Measurements from ENCODE around the gene RALY.

Gene RALY

GRCh38 chr20:33994222-33994913 is 657 bp downstream of the RALY start:
- DNase-seq (ENCODE audit: extremely low read depth, low read depth): peak; percentile 53
- no peak for TF ChIP-seq CTCF (IDR thresholded peaks at IDR 0.05; ENCODE audit: low read depth, low read length)

DNA sequence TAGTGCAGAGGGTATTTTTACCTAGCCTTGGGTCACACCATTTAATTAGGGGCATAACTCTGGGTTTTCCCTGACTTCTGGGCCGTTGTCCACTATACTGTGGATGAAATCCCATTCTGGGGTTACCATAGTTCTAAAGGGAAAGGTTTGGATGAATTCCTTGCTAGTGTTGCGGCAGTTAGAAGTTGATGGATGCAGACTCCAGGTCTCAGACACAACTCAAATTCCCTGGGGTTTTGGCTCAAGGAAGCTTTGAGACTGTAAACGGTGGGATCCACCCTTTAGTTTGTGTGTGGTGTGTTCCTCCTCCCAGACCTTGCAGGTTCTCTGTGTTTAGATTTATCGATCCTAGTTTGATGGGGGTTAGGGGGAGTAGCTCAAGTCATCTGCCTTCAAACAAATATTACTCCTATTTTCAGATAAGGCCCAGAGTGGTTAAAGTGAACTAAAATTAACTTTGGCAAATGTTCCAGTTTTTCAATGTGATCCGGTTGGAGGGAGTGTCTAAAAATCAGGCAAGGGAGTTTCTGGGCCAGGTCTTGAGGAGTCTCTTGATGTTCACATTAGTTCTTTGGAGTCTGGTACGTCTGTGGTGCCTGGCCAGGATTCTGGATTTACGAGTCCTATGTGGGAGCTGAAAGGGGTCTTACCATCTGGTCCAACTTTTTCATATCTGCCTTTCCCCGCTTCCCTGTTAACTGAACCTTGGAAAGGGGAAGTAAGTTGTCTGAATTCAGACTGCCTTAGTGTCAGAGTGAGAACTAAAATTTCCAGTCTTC is 1.5 kb downstream of the RALY start:
- no peak for TF ChIP-seq CTCF (IDR thresholded peaks at IDR 0.05; ENCODE audit: low read depth, low read length)
- DNase-seq (ENCODE audit: extremely low read depth, low read depth): no peak

GRCh38 chr20:33999025-33999649 is 5.4 kb downstream of the RALY start:
- TF ChIP-seq CTCF (IDR thresholded peaks at IDR 0.05; ENCODE audit: low read depth, low read length): no peak

GRCh38 chr20:34001378-34001777 is 7.7 kb downstream of the RALY start:
- no peak for DNase-seq (ENCODE audit: extremely low read depth, low read depth)
- no peak for TF ChIP-seq CTCF (IDR thresholded peaks at IDR 0.05; ENCODE audit: low read depth, low read length)

More at GRCh38 chr20:33999025-33999649, 5.4 kb downstream of the RALY start:
- no peak for DNase-seq (ENCODE audit: extremely low read depth, low read depth)

- no peak for DNase-seq (ENCODE audit: extremely low read depth, low read depth)
- no peak for TF ChIP-seq CTCF (IDR thresholded peaks at IDR 0.05; ENCODE audit: low read depth, low read length)
Observed at GRCh38 chr20:34004227-34004626, 10.5 kb downstream of the RALY start.

DNA sequence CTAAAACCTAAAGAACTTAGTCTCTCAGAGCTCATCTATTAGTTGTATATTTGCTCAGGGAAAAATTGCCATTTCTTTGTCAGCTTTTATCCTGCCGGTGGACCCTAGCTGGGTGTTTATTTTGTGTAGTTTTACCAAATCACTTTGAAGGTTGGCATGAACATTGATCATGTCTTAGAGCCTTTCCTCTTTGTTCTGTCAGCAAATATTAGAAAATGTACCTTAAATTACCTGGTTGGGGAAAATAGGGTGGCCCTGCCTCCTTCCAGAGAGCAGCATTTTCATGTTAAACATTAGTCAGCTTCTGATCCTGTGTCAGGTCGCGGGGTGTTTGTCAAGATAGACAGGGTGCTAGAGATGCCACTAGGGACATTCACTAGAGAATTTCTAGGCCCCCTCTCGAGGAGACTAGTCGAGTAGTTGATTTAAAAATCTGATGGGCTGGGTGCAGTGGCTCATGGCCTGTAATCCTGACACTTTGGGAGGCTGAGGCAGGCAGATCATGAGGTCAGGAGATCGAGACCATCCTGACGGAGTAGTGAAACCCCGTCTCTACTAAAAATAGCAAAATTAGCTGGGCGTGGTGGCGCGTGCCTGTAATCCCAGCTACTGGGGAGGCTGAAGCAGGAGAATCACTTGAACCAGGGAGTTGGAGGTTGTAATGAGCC is 11.2 kb downstream of the RALY start:
- no peak for DNase-seq (ENCODE audit: extremely low read depth, low read depth)
- no peak for TF ChIP-seq CTCF (IDR thresholded peaks at IDR 0.05; ENCODE audit: low read depth, low read length)
